ENCODE results near the gene DNAJC8. TPM values are rescaled to one million over a fixed set of nuclear protein-coding genes. Genes with fewer than 3 reads are reported as not detected.

The DNAJC8 gene
- total RNA-seq, 1 donor = 60.1 TPM

DNA sequence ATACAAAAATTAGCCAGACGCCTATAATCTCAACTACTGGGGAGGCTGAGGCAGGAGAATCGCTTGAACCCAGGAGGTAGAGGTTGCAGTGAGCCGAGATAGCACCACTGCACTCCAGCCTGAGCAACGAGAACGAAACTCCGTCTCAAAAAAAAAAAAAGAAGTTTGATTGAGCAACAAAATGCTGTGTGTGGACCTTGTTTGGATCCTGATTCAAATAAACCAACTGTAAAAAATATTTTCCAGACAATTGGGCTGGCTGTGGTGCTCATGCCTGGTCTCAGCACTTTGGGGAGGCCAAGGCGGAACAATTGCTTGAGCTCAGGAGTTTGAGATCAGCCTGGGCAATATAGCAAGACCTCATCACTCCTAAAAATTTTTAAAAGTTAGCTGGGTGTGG, 73.1 kb downstream of the DNAJC8 start:
- no peak overlapping the region for H3K27ac ChIP-seq (ENCODE audit: low read depth, low read length)
- H3K4me2 ChIP-seq (ENCODE audit: insufficient read depth, low read length) = no peak overlapping the region
- H3K4me1 ChIP-seq (ENCODE audit: insufficient read depth, low read length) = peaks cover 8% of the 10 kb centered on the region
- no peak overlapping the region for H3K4me3 ChIP-seq (ENCODE audit: insufficient read depth, low read length)
- H3K9me3 ChIP-seq (ENCODE audit: low read depth, low read length) = no peaks in the 10 kb centered on the region
- H3K79me2 ChIP-seq (ENCODE audit: insufficient read depth, low read length) = no peaks in the 10 kb centered on the region
- H3K27me3 ChIP-seq (ENCODE audit: insufficient read depth, low read length) = no peaks in the 10 kb centered on the region
- no peaks in the 10 kb centered on the region for H4K20me1 ChIP-seq (ENCODE audit: insufficient read depth, low read length)
- no peak overlapping the region for H2AFZ ChIP-seq (ENCODE audit: low read length)
- TF ChIP-seq CTCF (IDR thresholded peaks at IDR 0.05; ENCODE audit: extremely low read depth, low read depth, low read length) = no peak
- no peaks in the 10 kb centered on the region for H3K36me3 ChIP-seq (ENCODE audit: insufficient read depth, low read length)
- no peak for DNase-seq (ENCODE audit: insufficient read length, low spot score, missing footprints)

DNA sequence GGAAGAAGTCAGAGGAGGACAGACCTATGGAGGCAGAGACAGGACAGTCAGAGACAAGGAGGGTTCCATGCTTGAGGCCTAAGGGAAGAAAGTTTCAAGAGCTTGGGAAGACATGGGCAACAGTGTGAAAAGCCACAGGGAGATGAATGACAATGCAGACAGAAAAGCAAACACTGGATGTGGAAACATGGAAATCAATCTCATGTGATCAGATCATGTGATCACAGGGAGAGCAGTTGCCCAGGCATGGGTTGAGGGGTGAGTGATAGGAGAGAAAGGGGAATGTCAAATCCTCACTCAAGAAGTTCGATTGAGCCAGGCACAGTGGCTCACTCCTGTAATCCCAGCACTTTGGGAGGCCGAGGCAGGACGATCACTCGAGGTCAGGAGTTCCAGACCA, 73.6 kb downstream of the DNAJC8 start:
- Histone ChIP-seq H3K79me2 (ENCODE audit: insufficient read depth, low read length) (no peaks in the 10 kb centered on the region), H3K36me3 (ENCODE audit: insufficient read depth, low read length) (no peaks in the 10 kb centered on the region), H3K4me3 (ENCODE audit: insufficient read depth, low read length) (no peak overlapping the region), H2AFZ (ENCODE audit: low read length) (no peak overlapping the region), H3K27me3 (ENCODE audit: insufficient read depth, low read length) (no peaks in the 10 kb centered on the region), H3K4me2 (ENCODE audit: insufficient read depth, low read length) (no peak overlapping the region), H3K27ac (ENCODE audit: low read depth, low read length) (no peak overlapping the region), H4K20me1 (ENCODE audit: insufficient read depth, low read length) (no peaks in the 10 kb centered on the region), H3K9me3 (ENCODE audit: low read depth, low read length) (no peaks in the 10 kb centered on the region), H3K4me1 (ENCODE audit: insufficient read depth, low read length) (peaks cover 8% of the 10 kb centered on the region)
- no peak for DNase-seq (ENCODE audit: insufficient read length, low spot score, missing footprints)
- TF ChIP-seq CTCF (IDR thresholded peaks at IDR 0.05; ENCODE audit: extremely low read depth, low read depth, low read length) = no peak

- no peak for TF ChIP-seq CTCF (IDR thresholded peaks at IDR 0.05; ENCODE audit: extremely low read depth, low read depth, low read length)
- H3K27ac ChIP-seq (ENCODE audit: low read depth, low read length) = no peak overlapping the region
- DNase-seq (ENCODE audit: insufficient read length, low spot score, missing footprints) = no peak
- H3K36me3 ChIP-seq (ENCODE audit: insufficient read depth, low read length) = no peaks in the 10 kb centered on the region
- no peaks in the 10 kb centered on the region for H3K79me2 ChIP-seq (ENCODE audit: insufficient read depth, low read length)
- no peaks in the 10 kb centered on the region for H3K27me3 ChIP-seq (ENCODE audit: insufficient read depth, low read length)
- H4K20me1 ChIP-seq (ENCODE audit: insufficient read depth, low read length) = no peaks in the 10 kb centered on the region
- no peaks in the 10 kb centered on the region for H3K9me3 ChIP-seq (ENCODE audit: low read depth, low read length)
- no peak overlapping the region for H3K4me3 ChIP-seq (ENCODE audit: insufficient read depth, low read length)
- no peak overlapping the region for H2AFZ ChIP-seq (ENCODE audit: low read length)
- no peak overlapping the region for H3K4me2 ChIP-seq (ENCODE audit: insufficient read depth, low read length)
- H3K4me1 ChIP-seq (ENCODE audit: insufficient read depth, low read length) = peaks cover 13% of the 10 kb centered on the region
These were observed 74.9 kb downstream of the DNAJC8 start for GRCh38 chr1:28157894-28158293.

DNA sequence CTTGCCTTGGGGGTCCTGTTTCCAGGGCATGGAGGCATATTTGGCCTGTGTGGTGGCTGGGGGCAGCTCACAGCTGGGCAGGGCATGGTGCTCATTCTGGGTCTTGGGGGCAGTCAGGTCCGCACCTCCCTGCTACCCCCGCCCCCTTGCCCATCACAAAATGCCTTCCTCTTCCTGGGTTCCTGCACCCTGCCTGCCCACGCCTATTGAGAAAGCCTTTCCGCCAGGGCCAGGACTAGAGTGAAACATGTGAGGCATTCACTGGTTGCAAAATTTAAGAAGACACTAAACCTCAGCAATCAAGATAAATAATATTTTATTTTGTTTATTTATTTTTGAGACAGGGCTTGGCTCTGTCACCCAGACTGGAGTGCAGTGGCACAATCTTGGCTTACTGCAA, 76.0 kb downstream of the DNAJC8 start:
- Histone ChIP-seq H3K4me2 (ENCODE audit: insufficient read depth, low read length) (no peak overlapping the region), H4K20me1 (ENCODE audit: insufficient read depth, low read length) (no peaks in the 10 kb centered on the region), H3K27me3 (ENCODE audit: insufficient read depth, low read length) (no peaks in the 10 kb centered on the region), H3K4me1 (ENCODE audit: insufficient read depth, low read length) (peaks cover 16% of the 10 kb centered on the region), H2AFZ (ENCODE audit: low read length) (peak overlapping the region; percentile 47), H3K4me3 (ENCODE audit: insufficient read depth, low read length) (no peak overlapping the region), H3K36me3 (ENCODE audit: insufficient read depth, low read length) (no peaks in the 10 kb centered on the region), H3K9me3 (ENCODE audit: low read depth, low read length) (no peaks in the 10 kb centered on the region), H3K79me2 (ENCODE audit: insufficient read depth, low read length) (no peaks in the 10 kb centered on the region), H3K27ac (ENCODE audit: low read depth, low read length) (no peak overlapping the region)
- no peak for TF ChIP-seq CTCF (IDR thresholded peaks at IDR 0.05; ENCODE audit: extremely low read depth, low read depth, low read length)
- no peak for DNase-seq (ENCODE audit: insufficient read length, low spot score, missing footprints)
